HG03045 (cell line): ENCODE results near the gene MMP14.
"Not testable (repeated sequence)": the region's sequence is repeated elsewhere in the genome, so short reads cannot be mapped to it uniquely, and the experiment has no call there.

Experiments
- ATAC-seq: cut with Tn5 transposase; IDR thresholded peaks from one replicate; pipeline ENCODE4 v1.9.1; 2021; ENCODE audit warnings: mild to moderate bottlenecking, moderate library complexity; ENCODE audit not compliant: unreplicated experiment

MMP14 gene

DNA sequence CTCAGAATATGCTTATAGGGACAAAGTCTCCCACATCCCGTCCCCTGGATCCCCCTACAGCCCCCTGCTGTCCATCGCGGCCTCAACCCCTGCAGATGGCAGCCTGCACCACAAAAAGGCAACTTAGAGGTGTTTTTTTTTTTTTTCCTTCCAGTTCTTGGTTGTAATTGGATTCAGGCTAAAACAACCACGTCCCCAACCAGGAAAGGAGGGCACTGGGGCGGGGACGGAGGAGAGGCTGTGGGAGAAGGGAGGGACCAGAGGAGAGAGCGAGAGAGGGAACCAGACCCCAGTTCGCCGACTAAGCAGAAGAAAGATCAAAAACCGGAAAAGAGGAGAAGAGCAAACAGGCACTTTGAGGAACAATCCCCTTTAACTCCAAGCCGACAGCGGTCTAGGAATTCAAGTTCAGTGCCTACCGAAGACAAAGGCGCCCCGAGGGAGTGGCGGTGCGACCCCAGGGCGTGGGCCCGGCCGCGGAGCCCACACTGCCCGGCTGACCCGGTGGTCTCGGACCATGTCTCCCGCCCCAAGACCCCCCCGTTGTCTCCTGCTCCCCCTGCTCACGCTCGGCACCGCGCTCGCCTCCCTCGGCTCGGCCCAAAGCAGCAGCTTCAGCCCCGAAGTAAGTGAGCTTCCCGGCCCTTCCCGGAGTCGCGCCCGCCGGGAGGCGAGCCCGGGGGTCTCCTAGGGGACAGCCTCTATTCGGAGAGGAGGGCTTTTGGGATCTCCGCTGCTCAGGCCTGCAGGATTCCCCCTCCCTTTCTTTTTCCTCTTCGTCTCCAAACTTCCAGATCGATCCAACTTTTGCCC lies at the start of gene MMP14:
TSS of gene MMP14 (plus strand) at position 285 of the 813 bp plus-strand sequence. CDS start at position 518, 233 bp downstream.
- ATAC-seq, result no peak

- ATAC-seq, result no peak
These were observed 49.7 kb upstream of the MMP14 start for GRCh38 chr14:22786685-22787084.

GRCh38 chr14:22791301-22791700 lies 45.1 kb upstream of the MMP14 start:
- ATAC-seq, result no peak

DNA sequence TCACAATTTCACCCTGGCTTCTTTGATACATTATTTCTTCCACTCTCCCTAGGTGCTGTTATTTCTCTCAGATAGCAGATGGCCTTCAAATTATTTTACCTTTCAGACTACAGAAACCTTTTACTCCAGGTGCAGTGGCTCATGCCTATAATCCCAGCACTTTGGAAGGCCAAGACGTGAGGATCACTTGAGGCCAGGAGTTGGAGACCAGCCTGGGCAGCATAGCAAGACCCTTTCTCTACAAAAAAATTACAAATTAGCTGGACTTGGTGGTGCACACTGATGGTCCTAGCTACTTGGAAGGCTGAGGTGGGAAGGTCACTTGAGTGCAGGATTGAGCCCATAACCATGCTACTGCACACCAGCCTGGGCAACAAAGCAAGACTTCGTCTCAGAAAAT lies 44.2 kb upstream of the MMP14 start:
- no peak for ATAC-seq

DNA sequence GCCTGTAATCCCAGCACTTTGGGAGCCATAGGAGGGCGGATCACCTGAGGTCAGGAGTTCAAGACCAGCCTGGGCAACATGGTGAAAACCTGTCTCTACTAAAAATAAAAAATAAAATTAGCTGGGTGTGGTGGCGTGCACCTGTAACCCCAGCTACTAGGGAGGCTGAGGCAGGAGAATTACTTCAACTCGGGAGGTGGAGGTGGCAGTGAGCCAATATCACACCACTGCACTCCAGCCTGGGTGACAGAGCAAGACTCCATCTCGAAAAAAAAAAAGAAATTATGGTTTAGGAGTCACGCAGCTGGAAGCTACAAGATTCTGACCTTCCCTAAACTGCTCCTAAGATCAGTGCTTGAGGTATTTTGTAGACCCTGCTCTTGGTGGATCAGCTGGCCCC lies 42.8 kb upstream of the MMP14 start:
- not testable (repeated sequence) for ATAC-seq

DNA sequence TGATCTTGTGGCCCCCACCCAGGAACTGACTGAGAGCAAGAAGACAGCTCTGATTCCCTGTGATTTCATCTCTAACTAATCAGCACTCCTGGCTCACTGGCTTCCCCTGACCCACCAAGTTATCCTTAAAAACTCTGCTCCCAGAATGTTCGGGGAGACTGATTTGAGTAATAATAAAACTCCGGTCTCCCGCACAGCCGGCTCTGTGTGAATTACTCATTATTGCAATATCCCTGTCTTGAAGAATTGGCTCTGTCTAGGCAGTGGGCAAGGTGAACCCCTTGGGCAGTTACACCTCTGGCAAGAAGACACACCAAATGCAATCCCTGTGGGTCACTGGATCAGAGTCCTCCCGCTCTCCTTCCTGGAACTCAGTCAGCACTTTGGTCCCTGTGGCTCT lies 42.4 kb upstream of the MMP14 start:
- no peak for ATAC-seq

DNA sequence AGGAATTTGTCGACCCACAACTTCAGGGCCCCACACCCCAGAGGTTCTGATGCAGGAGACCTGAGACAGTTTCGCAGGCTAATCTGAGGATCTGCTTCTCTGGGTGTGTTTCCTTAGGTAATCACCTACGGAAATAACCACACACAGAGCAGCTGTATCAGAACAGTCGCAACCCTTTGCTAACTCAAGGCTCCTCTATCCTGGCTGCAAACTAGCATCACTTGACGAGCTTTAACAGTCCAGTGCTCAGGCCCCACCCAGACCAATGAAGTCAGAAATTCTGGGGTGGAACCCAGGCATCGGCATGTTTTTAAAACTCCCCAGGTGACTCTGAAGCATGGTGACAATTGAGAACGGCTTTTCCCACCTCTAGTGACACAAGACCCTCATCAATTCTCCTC lies 41.8 kb upstream of the MMP14 start:
- ATAC-seq, result peak; percentile 33

DNA sequence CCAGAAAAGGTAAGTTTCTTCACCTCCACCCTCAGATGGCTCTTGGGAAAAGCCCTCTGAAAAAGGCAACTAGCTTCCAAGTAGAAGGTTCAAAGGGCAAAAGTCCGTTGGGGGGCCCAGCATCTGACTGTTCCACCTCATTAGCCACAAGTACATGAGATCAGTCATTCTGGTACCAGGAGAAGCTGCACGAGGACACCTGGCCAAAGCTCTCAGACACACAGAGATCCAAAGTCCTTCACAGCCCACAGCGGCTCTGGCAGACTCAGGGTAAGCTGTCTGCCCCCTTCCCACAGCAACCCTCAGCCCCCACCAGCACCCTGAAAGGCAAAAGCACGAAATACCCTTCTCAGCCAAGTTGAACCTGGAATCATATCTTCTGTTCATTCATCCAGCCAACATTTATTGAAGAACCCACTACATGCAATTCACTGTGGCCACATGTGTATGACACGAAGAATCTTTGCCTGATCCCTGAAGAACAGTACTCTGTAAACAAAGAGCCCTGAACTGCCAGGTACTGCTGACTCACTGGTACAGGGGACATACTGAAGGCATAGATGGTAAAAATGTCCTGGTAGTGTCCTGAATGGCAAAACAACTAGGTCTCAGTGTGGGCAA lies 40.2 kb upstream of the MMP14 start:
- no peak for ATAC-seq

GRCh38 chr14:22797017-22797917 lies 39.1 kb upstream of the MMP14 start:
- no peak for ATAC-seq

DNA sequence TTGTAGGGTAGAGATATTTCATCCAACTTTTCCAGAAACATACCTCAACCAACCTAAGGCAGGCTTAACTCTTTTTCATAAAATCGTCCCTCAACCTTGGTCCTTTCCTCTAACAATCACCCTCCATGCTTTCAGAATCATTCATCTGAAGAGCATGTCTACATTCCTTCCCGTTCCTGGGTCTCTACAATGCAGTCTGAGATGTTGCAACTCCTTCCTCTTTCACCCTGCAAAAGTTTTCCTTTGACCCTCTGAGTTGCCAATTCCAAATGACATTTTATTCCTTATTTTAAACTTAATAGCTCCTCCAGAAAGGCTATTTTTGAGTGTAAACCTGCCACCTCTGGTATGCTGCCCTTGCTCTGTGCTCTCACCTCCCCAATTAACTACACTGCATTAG lies 37.9 kb upstream of the MMP14 start:
- ATAC-seq, result no peak

DNA sequence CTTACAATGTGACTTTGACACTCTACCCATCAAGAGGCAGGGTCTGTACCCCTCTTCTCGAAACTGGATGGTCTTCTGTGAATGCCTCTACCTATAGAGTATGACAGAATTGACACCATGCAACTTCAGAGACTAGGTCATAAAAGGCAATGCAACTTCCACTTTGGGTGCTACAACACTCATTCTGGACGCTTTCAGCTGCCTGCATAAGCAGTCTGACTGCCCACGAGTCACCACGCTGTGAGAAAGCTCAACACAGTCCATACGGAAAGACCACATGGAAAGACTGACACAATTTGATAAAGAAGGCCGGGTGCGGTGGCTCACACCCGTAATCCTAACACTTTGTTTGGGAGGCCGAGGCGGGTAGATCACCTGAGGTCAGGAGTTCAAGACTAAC lies 36.0 kb upstream of the MMP14 start:
- no peak for ATAC-seq

DNA sequence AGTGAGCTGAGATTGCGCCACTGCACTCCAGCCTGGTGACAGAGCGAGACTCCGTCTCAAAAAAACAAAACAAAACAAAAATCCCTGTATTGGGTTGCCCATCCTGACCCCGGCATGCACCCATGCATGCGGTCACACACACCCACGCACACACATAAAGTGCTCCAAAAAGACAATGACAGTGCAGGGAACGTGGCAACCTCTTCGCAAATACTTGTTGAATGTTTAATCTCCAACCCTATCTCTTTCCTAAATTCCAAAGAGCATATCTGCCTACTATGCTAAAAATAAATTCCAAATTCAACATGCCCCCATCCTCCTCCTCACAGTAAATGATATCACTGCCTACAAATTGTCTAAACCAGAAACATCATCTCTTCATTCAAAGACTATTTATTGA lies 34.7 kb upstream of the MMP14 start:
- ATAC-seq, result no peak

DNA sequence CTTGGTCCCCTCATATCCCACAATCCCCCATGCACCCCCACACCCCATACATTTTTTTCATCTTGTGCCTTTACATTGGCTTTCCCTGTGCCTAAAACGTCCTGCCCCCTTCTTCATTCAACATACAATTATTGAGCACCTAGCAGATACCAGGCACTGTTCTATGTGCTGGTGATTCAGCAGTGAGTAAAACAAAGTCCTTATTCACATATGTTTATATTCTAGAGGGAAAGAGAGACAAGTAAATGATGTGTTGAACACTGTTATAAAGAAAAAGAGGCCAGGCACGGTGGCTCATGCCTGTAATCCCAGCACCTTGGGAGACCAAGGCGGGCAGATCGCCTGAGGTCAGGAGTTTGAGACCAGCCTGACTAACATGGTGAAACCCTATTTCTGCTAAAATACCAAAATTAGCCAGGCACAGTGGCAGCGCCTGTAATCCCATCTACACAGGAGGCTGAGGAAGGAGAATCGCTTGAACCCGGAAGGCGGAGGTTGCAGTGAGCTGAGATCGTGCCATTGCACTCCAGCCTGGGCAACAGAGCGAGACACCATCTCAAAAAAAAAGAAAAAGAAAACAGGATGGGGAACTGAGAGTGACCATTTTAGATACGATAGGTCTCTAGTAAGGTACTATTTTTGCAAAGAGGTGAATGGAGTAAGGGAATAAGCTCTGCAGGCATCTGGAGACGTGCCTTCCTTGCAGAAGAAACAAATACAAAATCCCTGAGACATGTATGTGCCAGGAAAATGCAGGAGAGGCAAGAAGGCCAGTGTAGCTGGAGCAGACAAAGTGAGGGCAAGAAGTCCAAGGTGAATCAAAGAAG lies 33.3 kb upstream of the MMP14 start:
- ATAC-seq, result peak; percentile 44

DNA sequence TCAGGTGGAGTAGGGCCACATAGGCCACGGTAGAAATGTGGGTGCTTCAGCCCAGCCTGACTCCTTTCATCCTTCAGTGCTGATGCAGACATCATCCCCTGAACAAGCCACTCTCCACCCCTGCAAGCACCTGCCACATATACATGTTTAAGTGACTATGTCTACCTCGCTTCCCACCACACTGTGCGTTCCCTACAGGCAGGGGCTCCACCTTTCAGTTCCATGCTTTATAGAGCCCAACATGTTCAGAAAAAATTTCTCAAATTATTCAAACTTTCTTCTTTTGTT lies 32.8 kb upstream of the MMP14 start:
- peak; percentile 29 for ATAC-seq

GRCh38 chr14:22805235-22805634 lies 31.1 kb upstream of the MMP14 start:
- not testable (repeated sequence) for ATAC-seq

DNA sequence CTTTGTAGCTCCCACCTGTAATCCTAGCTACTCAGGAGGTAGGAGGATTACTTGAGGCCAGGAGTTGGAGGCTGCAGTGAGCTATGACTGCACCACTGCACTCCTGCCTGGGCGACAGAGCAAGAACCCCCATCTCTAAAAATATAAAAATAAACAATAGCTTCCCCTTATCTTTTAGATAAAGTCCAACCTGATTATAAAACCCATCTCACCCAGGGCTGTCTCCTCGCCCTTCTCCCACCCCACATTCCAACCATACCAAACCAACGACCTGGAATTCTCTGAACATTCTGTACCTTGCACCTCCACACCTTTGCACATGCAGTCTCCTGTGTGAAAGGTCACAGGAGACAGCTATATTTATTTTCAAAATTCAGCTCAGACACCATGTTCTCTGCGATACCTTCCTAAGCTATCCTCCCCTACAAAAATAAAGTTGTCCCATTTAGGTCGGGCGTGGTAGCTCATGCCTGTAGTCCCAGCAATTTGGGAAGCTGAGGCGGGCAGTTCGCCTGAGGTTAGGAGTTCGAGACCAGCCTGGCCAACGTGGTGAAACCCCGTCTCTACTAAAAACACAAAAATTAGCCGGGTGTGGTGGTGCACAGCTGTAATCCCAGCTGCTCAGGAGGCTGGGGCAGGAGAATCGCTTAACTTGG lies 28.8 kb upstream of the MMP14 start:
- ATAC-seq, result no peak

GRCh38 chr14:22808388-22809209 lies 27.8 kb upstream of the MMP14 start:
- ATAC-seq, result no peak

DNA sequence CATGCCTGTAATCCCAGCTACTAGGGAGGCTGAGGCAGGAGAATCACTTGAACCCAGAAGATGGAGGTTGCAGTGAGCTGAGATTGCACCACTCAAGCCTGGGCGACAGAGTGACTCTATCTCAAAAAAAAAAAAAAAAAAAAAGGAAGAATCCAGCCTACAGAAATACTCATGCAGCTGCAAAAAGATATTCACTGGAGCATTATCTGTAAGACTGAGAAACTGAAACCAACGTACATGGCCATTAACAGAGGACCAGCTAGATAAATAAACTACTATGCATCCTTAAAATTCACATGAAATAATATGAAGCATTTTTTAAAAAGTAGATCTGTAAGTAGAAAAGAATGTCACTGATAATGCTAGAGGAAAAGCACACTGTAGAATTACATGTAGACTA lies 24.7 kb upstream of the MMP14 start:
- no peak for ATAC-seq

DNA sequence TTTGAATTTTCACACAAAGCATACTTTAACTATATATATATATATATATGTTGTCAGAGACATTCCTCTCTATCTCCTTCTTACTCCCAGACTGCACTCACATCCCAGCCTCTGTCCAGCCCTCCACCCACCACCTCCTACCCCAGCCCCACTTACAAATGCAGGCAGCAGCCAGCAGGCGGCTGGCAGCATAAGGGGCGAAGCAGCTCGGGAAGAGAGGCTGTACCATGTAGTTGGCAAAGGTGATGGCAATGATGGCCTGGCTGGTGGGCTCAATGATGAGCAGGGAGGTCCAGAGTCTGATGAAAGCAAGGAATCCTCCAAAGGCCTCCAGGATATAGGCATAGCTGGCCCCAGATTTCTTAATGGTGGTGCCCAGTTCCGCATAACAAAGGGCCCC lies 23.6 kb upstream of the MMP14 start:
- ATAC-seq, result no peak

GRCh38 chr14:22813145-22813544 lies 23.2 kb upstream of the MMP14 start:
- ATAC-seq, result no peak
